Activated CD8-positive, alpha-beta memory T cell treated with anti-CD3 and anti-CD28 coated beads, Interleukin-2, amount 50 U/mL, for 24 hours (primary cell): ENCODE results near the gene PHAX.
"Not testable (repeated sequence)": the region's sequence is repeated elsewhere in the genome, so short reads cannot be mapped to it uniquely, and the experiment has no call there.

Experiments used
- DNase-seq: peaks from one replicate; pipeline ENCODE4 v3.0.0-alpha.2; 2020; ENCODE audit errors: extremely low read depth

Gene PHAX

DNA sequence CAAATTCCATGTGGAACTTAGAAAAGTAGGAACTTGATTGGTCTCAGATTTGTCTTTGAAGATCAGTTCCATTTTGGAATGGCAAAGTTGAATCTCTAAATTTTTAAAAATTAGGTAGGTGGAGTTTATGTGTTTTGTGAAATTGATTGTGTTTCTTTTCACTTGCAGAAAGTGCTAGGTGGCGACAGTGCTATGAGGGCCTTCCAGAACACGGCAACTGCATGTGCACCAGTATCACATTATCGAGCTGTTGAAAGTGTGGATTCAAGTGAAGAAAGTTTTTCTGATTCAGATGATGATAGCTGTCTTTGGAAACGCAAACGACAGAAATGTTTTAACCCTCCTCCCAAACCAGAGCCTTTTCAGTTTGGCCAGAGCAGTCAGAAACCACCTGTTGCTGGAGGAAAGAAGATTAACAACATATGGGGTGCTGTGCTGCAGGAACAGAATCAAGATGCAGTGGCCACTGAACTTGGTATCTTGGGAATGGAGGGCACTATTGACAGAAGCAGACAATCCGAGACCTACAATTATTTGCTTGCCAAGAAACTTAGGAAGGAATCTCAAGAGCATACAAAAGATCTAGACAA, 2.8 kb downstream of the PHAX start:
- no peak for DNase-seq

DNA sequence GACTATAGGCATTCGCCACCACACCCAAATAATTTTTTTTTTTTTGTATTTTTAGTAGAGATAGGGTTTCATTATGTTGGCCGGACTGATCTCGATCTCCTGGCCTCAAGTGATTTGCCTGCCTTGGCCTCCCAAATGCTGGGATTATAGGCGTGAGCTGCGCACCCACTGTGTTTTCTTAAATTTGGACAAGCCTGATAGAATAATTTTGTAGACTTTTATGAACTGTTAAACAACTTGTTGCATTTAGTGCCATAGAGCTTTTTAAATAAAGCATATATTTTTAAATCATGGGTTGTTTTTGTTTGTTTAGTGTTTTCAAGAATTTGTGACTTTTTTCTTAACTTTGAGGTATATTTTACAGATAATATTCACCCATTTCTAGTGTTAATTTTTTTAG, 4.8 kb downstream of the PHAX start:
- DNase-seq: no peak

DNA sequence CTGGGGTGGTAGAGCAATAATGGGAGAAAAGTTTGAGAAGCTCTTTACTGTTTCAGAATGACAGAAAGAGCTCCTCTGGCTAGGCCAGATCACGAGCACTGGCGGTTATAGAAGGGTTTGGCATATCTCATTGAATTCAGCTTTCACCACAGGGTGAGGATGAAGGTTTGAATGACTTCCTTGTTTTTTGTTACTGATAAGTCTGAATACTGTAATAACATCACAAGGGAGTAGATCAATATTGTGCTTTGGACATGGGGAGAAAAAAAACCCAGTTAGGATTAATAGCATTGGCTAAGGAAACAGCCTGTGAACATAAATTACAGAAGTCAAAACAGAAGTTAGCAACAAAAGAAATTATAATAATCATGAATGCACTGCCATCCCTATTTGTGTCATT, 9.4 kb downstream of the PHAX start:
- DNase-seq: no peak

DNA sequence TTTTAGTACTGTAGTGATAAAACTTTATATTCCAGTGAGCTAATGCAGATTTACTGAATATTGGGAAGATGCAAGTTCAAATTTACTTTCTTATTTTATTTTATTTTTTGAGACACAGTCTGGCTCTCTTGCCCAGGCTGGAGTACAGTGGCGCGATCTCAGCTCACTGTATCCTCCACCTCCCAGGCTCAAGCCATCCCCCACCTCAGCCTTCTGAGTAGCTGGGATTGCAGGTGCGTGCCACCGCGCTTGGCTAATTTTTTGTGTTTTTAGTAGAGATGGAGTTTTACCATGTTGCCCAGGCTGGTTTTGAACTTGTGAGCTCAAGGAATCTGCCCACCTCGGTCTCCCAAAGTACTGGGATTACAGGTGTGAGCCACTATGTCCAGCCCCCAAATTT, 9.9 kb downstream of the PHAX start:
- DNase-seq: no peak

GRCh38 chr5:126613941-126614592, 13.3 kb downstream of the PHAX start:
- no peak for DNase-seq

- DNase-seq: no peak
Observed at GRCh38 chr5:126615286-126615685, 14.5 kb downstream of the PHAX start.

DNA sequence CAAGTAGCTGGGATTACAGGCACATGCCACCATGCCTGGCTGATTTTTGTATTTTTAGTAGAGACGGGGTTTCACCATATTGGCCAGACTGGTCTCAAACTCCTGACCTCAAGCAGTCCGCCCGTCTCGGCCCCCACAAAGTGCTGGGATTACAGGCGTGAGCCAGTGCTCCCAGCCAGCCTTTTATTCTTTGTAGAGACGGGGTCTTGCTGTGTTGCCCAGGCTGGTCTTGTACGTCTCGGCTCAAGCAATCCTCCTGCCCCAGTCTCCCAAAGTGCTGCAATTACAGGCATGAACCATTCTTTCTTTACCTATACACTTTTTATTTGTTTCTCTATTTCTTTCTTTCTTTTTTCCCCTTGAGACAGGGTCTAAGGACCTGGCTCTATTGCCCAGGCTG, 16.9 kb downstream of the PHAX start:
- not testable (repeated sequence) for DNase-seq

DNA sequence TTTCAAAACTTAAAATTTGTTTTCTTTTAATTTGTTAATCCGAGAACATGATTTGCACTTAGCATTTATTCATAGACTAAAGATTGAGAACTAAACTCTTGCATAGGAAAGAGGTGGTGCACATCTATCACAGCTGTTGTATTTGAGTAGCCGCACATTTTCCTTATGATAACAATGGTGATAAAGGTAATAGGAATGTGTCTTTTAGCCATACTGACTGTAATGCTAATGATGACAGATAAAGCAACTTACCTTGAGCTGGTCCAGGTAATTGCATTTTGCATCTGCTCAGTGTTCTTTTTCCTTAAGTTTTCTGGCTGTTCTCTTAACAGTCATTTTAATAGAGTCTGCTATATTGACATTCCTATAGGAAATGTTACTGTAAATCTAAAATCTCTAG, 19.0 kb downstream of the PHAX start:
- DNase-seq: no peak

GRCh38 chr5:126624534-126624933, 23.8 kb downstream of the PHAX start:
- DNase-seq: no peak

DNA sequence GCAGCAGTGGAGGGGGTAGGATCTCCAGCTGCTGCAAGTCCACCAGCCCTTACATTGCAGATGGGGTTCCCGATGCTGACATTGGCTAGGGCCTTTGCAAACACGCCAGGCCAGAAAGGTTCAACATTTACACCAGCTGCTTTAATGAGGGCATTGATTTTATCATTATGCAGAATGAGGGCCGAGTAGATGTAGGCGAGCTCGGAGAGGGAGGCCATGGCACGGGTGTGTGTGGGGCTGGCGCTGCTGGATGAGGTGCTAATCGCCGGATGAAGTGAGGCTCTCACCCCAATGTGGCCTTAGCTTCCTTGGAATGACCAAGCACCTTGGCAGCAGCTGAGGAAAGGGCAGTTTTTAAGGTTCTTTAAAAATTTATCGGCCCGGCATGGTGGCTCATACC, 27.4 kb downstream of the PHAX start:
- DNase-seq: no peak

DNA sequence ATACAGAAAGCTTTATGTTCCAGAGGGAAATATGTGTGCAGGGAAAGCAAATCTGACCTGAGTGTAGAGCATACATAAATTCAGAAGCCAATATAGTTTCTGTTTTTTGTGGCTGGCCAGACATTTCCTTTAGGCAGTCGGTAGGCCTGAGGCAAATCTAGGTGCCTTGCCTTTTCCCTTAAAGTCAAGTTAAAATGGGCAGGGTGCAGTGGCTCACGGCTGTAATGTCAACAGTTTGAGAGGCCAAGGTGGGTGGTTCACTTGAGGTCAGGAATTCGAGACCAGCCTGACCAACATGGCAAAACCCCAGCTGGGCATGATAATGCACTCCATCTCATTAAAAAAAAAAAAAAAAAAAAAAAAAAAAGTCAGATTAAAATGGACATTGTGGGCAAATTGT, 31.2 kb downstream of the PHAX start:
- DNase-seq: no peak

- no peak for DNase-seq
Observed at GRCh38 chr5:126633552-126633951, 32.8 kb downstream of the PHAX start.

DNA sequence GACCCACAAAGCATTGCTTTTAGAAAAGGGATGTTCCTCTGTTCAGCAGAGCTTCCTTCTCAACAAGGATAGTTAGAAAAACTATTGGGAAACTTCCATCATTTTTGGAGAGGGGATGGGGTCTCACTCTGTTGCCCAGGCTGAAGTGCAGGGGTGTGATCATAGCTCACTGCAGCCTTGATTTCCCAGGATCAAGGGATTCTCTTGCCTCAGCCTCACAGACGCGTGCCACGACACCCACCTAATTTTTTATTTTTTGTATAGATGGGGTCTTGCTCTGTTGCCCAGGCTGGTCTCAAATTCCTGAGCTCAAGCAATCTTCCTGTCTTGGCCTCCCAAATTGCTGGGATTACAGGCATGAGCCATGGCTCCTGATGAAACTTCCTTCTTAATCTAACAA, 34.8 kb downstream of the PHAX start:
- DNase-seq: no peak

DNA sequence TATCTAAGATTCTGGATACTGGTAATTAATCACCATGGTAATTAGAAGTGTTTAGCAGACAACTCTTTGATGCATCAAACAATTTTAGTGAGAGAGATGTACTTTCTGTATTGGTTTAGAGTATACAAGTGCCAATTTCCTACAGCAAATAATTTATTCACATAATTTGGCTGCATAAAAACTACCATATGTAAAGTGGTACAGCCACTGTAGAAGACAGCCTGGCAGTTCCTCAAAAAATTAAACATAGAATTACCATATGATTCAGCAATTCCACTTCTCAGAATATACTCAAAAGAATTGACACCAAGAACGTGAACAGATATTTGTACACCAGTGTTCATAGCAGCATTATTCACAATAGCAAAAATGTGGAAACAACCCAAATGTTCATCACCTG, 36.2 kb downstream of the PHAX start:
- DNase-seq: no peak

- no peak for DNase-seq
Observed at GRCh38 chr5:126640866-126641265, 40.1 kb downstream of the PHAX start.

GRCh38 chr5:126641387-126641786, 40.6 kb downstream of the PHAX start:
- DNase-seq: no peak

- no peak for DNase-seq
Observed at GRCh38 chr5:126645132-126645531, 44.4 kb downstream of the PHAX start.

DNA sequence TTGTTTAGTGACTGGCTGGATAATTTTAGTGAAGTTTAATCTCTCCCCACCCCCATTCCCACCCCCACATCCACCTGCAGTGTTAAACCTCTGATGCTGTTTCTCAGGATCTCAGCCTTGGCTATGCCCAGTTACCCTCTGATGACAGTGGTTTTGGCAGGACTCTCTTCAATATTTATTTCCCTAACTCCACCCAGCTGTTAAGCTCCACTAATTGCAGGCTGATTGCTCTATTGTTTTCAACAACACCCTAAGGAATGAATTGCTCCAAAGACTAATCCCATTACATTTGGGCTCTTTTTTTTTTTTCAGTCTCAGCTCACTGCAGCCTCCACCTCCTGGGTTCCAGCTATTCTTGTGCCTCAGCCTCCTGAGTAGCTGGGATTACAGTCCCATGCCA, 46.3 kb downstream of the PHAX start:
- no peak for DNase-seq

GRCh38 chr5:126648471-126648870, 47.7 kb downstream of the PHAX start:
- DNase-seq: no peak

DNA sequence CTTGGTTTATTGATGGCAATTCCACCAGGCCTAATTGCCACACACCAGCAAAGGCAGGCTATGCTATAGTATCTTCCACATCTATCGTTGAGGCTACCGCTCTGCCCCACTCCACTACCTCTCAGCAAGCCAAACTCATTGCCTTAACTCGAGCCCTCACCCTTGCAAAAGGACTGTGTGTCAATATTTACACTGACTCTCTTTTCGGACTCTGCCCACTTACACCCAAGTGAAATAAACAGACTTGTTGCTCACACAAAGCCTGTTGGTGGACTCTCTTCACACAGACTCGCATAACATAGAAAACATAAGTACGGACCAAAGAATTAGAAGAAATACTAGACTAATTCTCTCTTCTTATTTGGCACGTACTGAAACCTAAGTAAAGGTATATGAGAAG, 48.3 kb downstream of the PHAX start:
- DNase-seq: not testable (repeated sequence)

GRCh38 chr5:126649709-126650108, 49.0 kb downstream of the PHAX start:
- not testable (repeated sequence) for DNase-seq

DNA sequence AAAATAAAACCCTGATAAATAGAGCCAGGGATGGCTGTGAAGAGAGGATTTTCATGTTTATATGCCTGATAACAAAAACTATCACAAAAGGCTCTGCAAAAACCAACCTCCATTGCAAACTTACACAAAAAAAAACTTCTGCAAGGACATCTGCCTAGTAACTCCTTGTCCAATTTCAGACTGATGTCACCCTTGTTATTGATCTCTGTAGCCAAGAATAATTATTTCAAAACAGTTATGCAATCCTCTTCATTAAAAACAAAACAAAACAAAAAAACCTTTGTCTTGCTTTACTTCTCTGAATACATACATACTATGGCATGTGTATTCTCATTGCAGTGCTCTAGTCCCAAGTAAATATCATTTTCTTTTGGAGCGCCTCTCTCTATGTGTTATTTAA, 49.7 kb downstream of the PHAX start:
- DNase-seq: no peak

DNA sequence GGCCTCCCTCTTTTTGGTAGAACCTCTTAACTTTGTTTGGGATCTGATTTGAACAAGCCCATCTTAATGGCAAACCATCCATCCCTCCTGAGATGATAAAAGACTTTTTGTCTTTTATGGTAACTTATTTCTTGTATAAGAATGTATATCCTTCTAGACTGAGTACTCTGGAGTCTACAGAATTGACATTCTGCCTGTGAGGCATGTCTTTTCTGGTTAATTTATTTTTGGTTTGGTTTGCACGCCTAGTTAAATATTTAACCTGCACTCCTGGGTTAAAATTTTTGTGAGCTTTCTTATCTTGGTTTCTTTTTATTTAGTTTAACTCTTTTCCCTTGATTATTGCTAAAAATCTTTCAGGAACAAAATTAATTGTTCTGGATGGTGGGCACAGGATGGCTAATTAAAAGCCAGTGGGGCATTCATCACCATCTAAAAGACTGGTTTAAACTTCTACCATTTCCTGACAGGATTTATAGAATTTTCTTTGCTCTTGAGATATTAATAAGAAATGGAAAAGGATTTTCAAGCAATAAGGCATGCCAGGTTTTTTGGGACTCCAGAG, 50.3 kb downstream of the PHAX start:
- no peak for DNase-seq
